Stimulated activated CD4-positive, alpha-beta T cell treated with anti-CD3 and anti-CD28 coated beads, TNF-alpha, amount 100 ng/mL, for 1 hour (primary cell): ENCODE results near the gene RBM14.
"Not testable (repeated sequence)": the region's sequence is repeated elsewhere in the genome, so short reads cannot be mapped to it uniquely, and the experiment has no call there.

Experiments used
- DNase-seq, 3 donors: peaks; one replicate each; pipeline ENCODE4 v3.0.0-alpha.2; 2020; ENCODE audit warnings: low read depth in 3 of 3, low spot score in 1 of 3

Gene RBM14

GRCh38 chr11:66616379-66617154, at the start of gene RBM14:
Gene RBM14, plus strand, starts transcription at chr11:66616630. Its CDS starts 91 bp downstream, at chr11:66616721.
- peak; percentile 93 to 96 (median 93) for DNase-seq

- no peak for DNase-seq
These were observed 48.7 kb upstream of the RBM14 start for GRCh38 chr11:66567787-66568123.

- DNase-seq, result peak in 2 of 3 donors; percentile 45 to 61
These were observed 48.1 kb upstream of the RBM14 start, which contains the start of gene CTSF for GRCh38 chr11:66568124-66568916. Gene CTSF, minus strand, starts transcription at chr11:66568606. Its CDS starts 120 bp downstream, at chr11:66568486.

- no peak for DNase-seq
These were observed 47.4 kb upstream of the RBM14 start for GRCh38 chr11:66569076-66569475.

GRCh38 chr11:66570079-66570849, 46.2 kb upstream of the RBM14 start:
- DNase-seq, result no peak

- no peak for DNase-seq
These were observed 45.6 kb upstream of the RBM14 start for GRCh38 chr11:66570850-66571180.

GRCh38 chr11:66579017-66579606, 37.3 kb upstream of the RBM14 start:
- peak; percentile 45 to 70 (median 58) for DNase-seq

GRCh38 chr11:66580803-66581202, 35.6 kb upstream of the RBM14 start:
- no peak for DNase-seq

GRCh38 chr11:66581261-66581660, 35.2 kb upstream of the RBM14 start:
- no peak for DNase-seq

GRCh38 chr11:66582565-66583147, 33.8 kb upstream of the RBM14 start:
- not testable (repeated sequence) for DNase-seq

GRCh38 chr11:66585447-66585846, 31.0 kb upstream of the RBM14 start:
- DNase-seq, result not testable (repeated sequence)

- no peak for DNase-seq
These were observed 30.3 kb upstream of the RBM14 start for GRCh38 chr11:66586136-66586535.

GRCh38 chr11:66589315-66589714, 27.1 kb upstream of the RBM14 start:
- DNase-seq, result not testable (repeated sequence)

GRCh38 chr11:66589996-66590675, 26.3 kb upstream of the RBM14 start:
- no peak for DNase-seq

GRCh38 chr11:66591175-66591574, 25.3 kb upstream of the RBM14 start:
- no peak for DNase-seq

- peak; percentile 96 to 98 (median 97) for DNase-seq
These were observed 23.8 kb upstream of the RBM14 start, which contains the start of the genes CCDC87 and CCS for GRCh38 chr11:66592457-66593302. Gene CCDC87, minus strand, starts transcription at chr11:66593063. Its CDS starts 48 bp downstream, at chr11:66593015. Gene CCS, plus strand, starts transcription at chr11:66593185. Its CDS starts 77 bp downstream, at chr11:66593262.

- DNase-seq, result no peak
These were observed 23.2 kb upstream of the RBM14 start for GRCh38 chr11:66593303-66593635.

GRCh38 chr11:66593650-66594049, 22.8 kb upstream of the RBM14 start:
- no peak for DNase-seq

GRCh38 chr11:66595245-66595904, 21.1 kb upstream of the RBM14 start:
- DNase-seq, result no peak
